ENCODE measurements around the gene CXCR5.

Gene CXCR5

GRCh38 chr11:118857385-118857784 is 26.3 kb upstream of the CXCR5 start:
- no peak overlapping the region for H3K4me3 ChIP-seq (replicated peaks; ENCODE audit: low read depth, low read length)
- DNase-seq (ENCODE audit: extremely low read depth, low read depth) = no peak
- no peak for TF ChIP-seq CTCF (IDR thresholded peaks at IDR 0.05; ENCODE audit: low read depth, low read length, missing control alignments)

- H3K4me3 ChIP-seq (replicated peaks; ENCODE audit: low read depth, low read length) = no peak overlapping the region
- DNase-seq (ENCODE audit: extremely low read depth, low read depth) = no peak
- TF ChIP-seq CTCF (IDR thresholded peaks at IDR 0.05; ENCODE audit: low read depth, low read length, missing control alignments) = no peak
These were observed 23.7 kb upstream of the CXCR5 start for GRCh38 chr11:118859973-118860372.

GRCh38 chr11:118868659-118869058 is 15.0 kb upstream of the CXCR5 start:
- TF ChIP-seq CTCF (IDR thresholded peaks at IDR 0.05; ENCODE audit: low read depth, low read length, missing control alignments) = no peak
- DNase-seq (ENCODE audit: extremely low read depth, low read depth) = no peak
- H3K4me3 ChIP-seq (replicated peaks; ENCODE audit: low read depth, low read length) = no peak overlapping the region

GRCh38 chr11:118870396-118871343 is 13.0 kb upstream of the CXCR5 start:
- no peak for DNase-seq (ENCODE audit: extremely low read depth, low read depth)
- H3K4me3 ChIP-seq (replicated peaks; ENCODE audit: low read depth, low read length) = no peak overlapping the region
- peak; percentile 12 for TF ChIP-seq CTCF (IDR thresholded peaks at IDR 0.05; ENCODE audit: low read depth, low read length, missing control alignments)

GRCh38 chr11:118872403-118872821 is 11.3 kb upstream of the CXCR5 start:
- DNase-seq (ENCODE audit: extremely low read depth, low read depth) = no peak
- no peak for TF ChIP-seq CTCF (IDR thresholded peaks at IDR 0.05; ENCODE audit: low read depth, low read length, missing control alignments)
- no peak overlapping the region for H3K4me3 ChIP-seq (replicated peaks; ENCODE audit: low read depth, low read length)

- DNase-seq (ENCODE audit: extremely low read depth, low read depth) = no peak
- TF ChIP-seq CTCF (IDR thresholded peaks at IDR 0.05; ENCODE audit: low read depth, low read length, missing control alignments) = no peak
These were observed 9.9 kb upstream of the CXCR5 start for GRCh38 chr11:118873804-118874203.

More at GRCh38 chr11:118873804-118874203, 9.9 kb upstream of the CXCR5 start:
- no peak overlapping the region for H3K4me3 ChIP-seq (replicated peaks; ENCODE audit: low read depth, low read length)
